ENCODE measurements around the gene PAK4. TPM values are rescaled to one million over a fixed set of nuclear protein-coding genes. Genes with fewer than 3 reads are reported as not detected.

The PAK4 gene
- total RNA-seq, 2 experiments from 2014 or later, result 2.7 to 6.3 TPM

- Histone ChIP-seq H3K4me3 (ENCODE audit: low read length) (no peak overlapping the region), H3K36me3 (ENCODE audit: insufficient read depth, low read length) (peaks cover 2% of the 10 kb centered on the region), H3K27me3 (ENCODE audit: control insufficient read depth in 1 of 2, insufficient read depth in 2 of 2, low read length in 2 of 2) (no peaks in the 10 kb centered on the region), H3K9me3 (ENCODE audit: control insufficient read depth in 1 of 2, insufficient read depth in 1 of 2, low read length in 2 of 2) (no peaks in the 10 kb centered on the region), H3K27ac (ENCODE audit: low read depth in 1 of 2, low read length in 2 of 2) (no peak overlapping the region), H3K4me1 (ENCODE audit: insufficient read depth, low read length) (peaks cover 7% of the 10 kb centered on the region)
- no peak for TF ChIP-seq CTCF (IDR thresholded peaks at IDR 0.05)
- H3K4me1 Mint-ChIP-seq (ENCODE audit: low read depth), result peaks cover 34% of the 10 kb centered on the region
- intact Hi-C loops (cut with DNase I, micrococcal nuclease), result no loop called here
- no peaks in the 10 kb centered on the region for H3K9me3 Mint-ChIP-seq
- no peak overlapping the region for H3K4me3 Mint-ChIP-seq
- ATAC-seq (ENCODE audit: poor library complexity), result no peak
- no peak for DNase-seq
- ChIA-PET POLR2A (no interaction called here), CTCF (no interaction called here)
- H3K27me3 Mint-ChIP-seq, result no peaks in the 10 kb centered on the region
- H3K27ac Mint-ChIP-seq, result no peak overlapping the region
- no peaks in the 10 kb centered on the region for H3K36me3 Mint-ChIP-seq (ENCODE audit: low read depth)
Observed at GRCh38 chr19:39155741-39156140, 30.2 kb downstream of the PAK4 start.

GRCh38 chr19:39156326-39157230 lies 31.0 kb downstream of the PAK4 start:
- Histone ChIP-seq H3K4me3 (ENCODE audit: low read length) (no peak overlapping the region), H3K4me1 (ENCODE audit: insufficient read depth, low read length) (peaks cover 7% of the 10 kb centered on the region), H3K36me3 (ENCODE audit: insufficient read depth, low read length) (peaks cover 2% of the 10 kb centered on the region), H3K27ac (ENCODE audit: low read depth in 1 of 2, low read length in 2 of 2) (no peak overlapping the region), H3K9me3 (ENCODE audit: control insufficient read depth in 1 of 2, insufficient read depth in 1 of 2, low read length in 2 of 2) (no peaks in the 10 kb centered on the region), H3K27me3 (ENCODE audit: control insufficient read depth in 1 of 2, insufficient read depth in 2 of 2, low read length in 2 of 2) (no peaks in the 10 kb centered on the region)
- H3K9me3 Mint-ChIP-seq, result no peaks in the 10 kb centered on the region
- no peaks in the 10 kb centered on the region for H3K27me3 Mint-ChIP-seq
- no peak overlapping the region for H3K4me3 Mint-ChIP-seq
- no peak for TF ChIP-seq CTCF (IDR thresholded peaks at IDR 0.05)
- H3K4me1 Mint-ChIP-seq (ENCODE audit: low read depth), result peaks cover 36% of the 10 kb centered on the region
- no peak for DNase-seq
- H3K36me3 Mint-ChIP-seq (ENCODE audit: low read depth), result no peaks in the 10 kb centered on the region
- ChIA-PET POLR2A (no interaction called here), CTCF (no interaction called here)
- no peak overlapping the region for H3K27ac Mint-ChIP-seq
- intact Hi-C loops (cut with DNase I, micrococcal nuclease), result no loop called here
- ATAC-seq (ENCODE audit: poor library complexity), result no peak

GRCh38 chr19:39157275-39157996 lies 31.9 kb downstream of the PAK4 start:
- intact Hi-C loops (cut with DNase I, micrococcal nuclease), result no loop called here
- Histone ChIP-seq H3K4me3 (ENCODE audit: low read length) (no peak overlapping the region), H3K27me3 (ENCODE audit: control insufficient read depth in 1 of 2, insufficient read depth in 2 of 2, low read length in 2 of 2) (no peaks in the 10 kb centered on the region), H3K9me3 (ENCODE audit: control insufficient read depth in 1 of 2, insufficient read depth in 1 of 2, low read length in 2 of 2) (no peaks in the 10 kb centered on the region), H3K27ac (ENCODE audit: low read depth in 1 of 2, low read length in 2 of 2) (no peak overlapping the region), H3K4me1 (ENCODE audit: insufficient read depth, low read length) (peaks cover 7% of the 10 kb centered on the region), H3K36me3 (ENCODE audit: insufficient read depth, low read length) (peaks cover 2% of the 10 kb centered on the region)
- CTCF ChIA-PET, result no interaction called here
- Mint-ChIP-seq H3K4me1 (ENCODE audit: low read depth) (peaks cover 37% of the 10 kb centered on the region), H3K27me3 (no peaks in the 10 kb centered on the region), H3K4me3 (no peak overlapping the region), H3K9me3 (no peaks in the 10 kb centered on the region), H3K27ac (no peak overlapping the region), H3K36me3 (ENCODE audit: low read depth) (no peaks in the 10 kb centered on the region)
- DNase-seq (no peak), ATAC-seq (ENCODE audit: poor library complexity) (no peak)
- POLR2A ChIA-PET, result no interaction called here
- no peak for TF ChIP-seq CTCF (IDR thresholded peaks at IDR 0.05)

All from CD4-positive, alpha-beta T cell (primary cell).